Effector memory CD8-positive, alpha-beta T cell (primary cell): ENCODE results near the gene STK4.
"Not testable (repeated sequence)": the region's sequence is repeated elsewhere in the genome, so short reads cannot be mapped to it uniquely, and the experiment has no call there.

ENCODE experiments used
- ATAC-seq: fragments of 150-1000 bp; cut with Tn5 transposase; replicated peaks from 2 replicates; pipeline ENCODE4 v1.10.0; 2021; ENCODE audit warnings: mild to moderate bottlenecking, moderate library complexity
- DNase-seq, 3 experiments: peaks; one replicate each; pipeline ENCODE4 v3.0.0; 2021
- H3K27ac Mint-ChIP-seq, 2 donors: one replicate each; pipeline ENCODE4 v1.8.0; 2022; ENCODE audit warnings: mild to moderate bottlenecking in 2 of 2, mixed read lengths in 2 of 2, moderate library complexity in 2 of 2
- H3K27me3 Mint-ChIP-seq, 2 donors: one replicate each; pipeline ENCODE4 v1.8.0; 2022; ENCODE audit warnings: mixed read lengths in 2 of 2
- H3K36me3 Mint-ChIP-seq: one replicate; pipeline ENCODE4 v1.8.0; 2022; ENCODE audit warnings: mild to moderate bottlenecking, moderate library complexity, mixed read lengths; ENCODE audit not compliant: insufficient read depth
- H3K4me1 Mint-ChIP-seq, 2 donors: one replicate each; pipeline ENCODE4 v1.8.0; 2022; ENCODE audit warnings: low read depth in 2 of 2, mixed read lengths in 2 of 2
- H3K4me3 Mint-ChIP-seq, 2 donors: one replicate each; pipeline ENCODE4 v1.8.0; 2022; ENCODE audit warnings: mild to moderate bottlenecking in 2 of 2, mixed read lengths in 2 of 2, moderate library complexity in 2 of 2
- H3K9me3 Mint-ChIP-seq, 2 donors: one replicate each; pipeline ENCODE4 v1.8.0; 2022; ENCODE audit warnings: mixed read lengths in 2 of 2

STK4 gene

DNA sequence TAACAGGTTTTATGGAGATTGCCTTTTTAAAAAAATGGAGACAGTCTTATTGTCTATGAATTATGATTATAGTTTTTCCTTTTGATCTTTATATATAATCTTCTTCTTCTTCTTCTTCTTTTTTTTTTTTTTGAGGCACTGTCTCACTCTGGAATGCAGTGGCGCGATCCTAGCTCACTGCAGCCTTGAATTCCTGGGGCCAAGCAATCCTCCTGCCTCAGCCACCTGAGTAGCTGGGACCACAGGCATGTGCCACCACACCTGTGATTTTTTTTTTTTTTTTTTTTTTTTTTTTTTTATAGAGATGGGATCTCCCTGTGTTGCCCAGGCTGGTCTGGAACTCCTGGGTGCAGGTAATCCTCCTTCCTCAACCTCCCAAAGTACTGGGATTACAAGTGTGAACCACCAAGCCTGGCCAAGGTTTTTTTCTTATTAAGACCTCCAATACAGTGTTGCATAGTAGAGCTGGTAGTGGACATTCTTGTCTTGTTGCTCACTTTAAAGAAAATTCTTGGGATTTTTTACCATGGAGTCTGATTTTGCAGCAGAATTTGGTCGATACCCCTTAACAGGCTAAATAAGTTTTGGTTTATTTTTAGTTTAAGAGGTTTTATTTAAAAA, 46.5 kb downstream of the STK4 start:
- Mint-ChIP-seq H3K27ac (no peak overlapping the region), H3K27me3 (no peaks in the 10 kb centered on the region), H3K36me3 (peaks cover 78% of the 10 kb centered on the region), H3K9me3 (no peaks in the 10 kb centered on the region), H3K4me3 (no peak overlapping the region), H3K4me1 (peaks cover 45 to 62% of the 10 kb centered on the region in 2 donors)
- ATAC-seq (no peak), DNase-seq (no peak)

DNA sequence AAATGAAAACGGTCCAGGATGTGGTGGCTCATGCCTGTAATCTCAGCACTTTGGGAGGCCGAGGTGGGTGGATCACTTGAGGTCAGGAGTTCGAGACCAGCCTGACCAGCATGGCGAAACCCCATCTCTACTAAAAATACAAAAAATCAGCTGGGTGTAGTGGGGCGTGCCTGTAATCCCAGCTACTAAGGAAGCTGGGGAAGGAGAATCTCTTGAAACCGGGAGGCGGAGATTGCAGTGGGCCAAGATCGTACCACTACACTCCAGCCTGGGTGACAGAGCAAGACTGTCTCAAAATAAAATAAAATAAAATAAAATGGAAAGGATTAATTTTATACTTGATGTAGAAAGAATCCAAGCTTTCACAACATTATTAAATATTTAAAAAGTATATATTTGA, 47.8 kb downstream of the STK4 start:
- not testable (repeated sequence) for H3K27me3 Mint-ChIP-seq, ATAC-seq, H3K9me3 Mint-ChIP-seq, DNase-seq, H3K27ac Mint-ChIP-seq, H3K4me3 Mint-ChIP-seq
- H3K36me3 Mint-ChIP-seq: peaks cover 77% of the 10 kb centered on the region
- H3K4me1 Mint-ChIP-seq: peaks cover 43 to 63% of the 10 kb centered on the region in 2 donors

DNA sequence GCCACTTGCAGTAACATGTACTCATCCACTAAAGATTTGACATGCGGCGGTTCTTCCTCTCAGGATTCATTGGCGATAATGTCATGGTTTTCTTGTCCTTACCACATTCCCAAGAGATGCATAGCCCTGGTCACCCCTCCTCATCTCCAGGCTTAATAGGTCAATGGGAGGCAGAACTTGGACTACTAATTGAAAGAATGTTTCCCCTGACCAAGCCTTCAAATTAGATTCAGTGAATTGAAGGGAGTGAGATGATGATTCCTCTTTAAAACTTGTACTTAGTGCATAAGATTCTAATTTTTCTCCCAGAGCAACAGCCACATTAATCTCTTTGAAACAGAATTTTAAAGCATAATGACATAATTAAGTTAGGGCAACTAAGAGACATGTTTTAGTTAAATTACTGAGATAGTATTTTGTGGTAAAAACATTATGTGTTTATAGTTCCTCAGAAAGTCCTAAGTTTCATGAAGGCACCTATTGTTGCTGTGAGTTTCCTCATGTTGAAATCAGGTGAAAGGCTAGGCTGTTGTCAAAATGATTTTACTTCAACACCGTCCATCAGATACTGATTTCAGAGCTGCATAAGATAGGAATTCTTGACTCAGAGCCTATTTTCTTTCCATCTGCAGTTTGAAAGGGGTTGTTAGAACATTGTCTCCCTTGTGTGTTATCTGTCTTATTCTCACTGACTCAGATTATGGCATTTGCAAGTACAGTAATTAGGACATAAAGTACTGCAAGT, 48.5 kb downstream of the STK4 start:
- no peak for ATAC-seq

DNA sequence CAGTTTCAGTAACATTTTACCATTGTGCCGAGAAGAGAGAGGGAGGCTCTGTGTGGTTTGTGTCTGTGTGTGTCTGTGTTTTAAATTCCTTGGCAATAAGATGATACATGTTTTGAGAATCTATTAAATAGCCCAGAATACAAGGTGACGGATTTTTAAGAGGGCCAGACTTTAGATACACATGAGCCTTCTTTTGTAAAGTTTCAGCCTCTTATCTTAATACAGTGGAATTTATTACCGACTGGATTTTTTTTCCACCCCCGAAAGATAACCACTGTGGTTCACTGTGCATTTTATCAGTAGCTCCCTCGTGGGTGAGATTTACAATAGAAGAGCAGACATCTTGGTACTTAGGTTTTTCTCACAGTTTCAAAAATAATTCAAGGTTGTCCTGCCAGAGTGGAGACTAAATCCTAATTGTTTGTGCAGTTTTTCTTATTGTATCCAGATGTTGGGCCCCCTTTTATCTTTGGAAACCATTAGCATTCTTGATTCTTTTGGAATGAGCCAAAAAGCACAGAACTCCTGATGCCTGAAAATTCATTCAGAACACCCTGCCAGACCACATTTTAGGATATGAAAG, 49.9 kb downstream of the STK4 start:
- Mint-ChIP-seq H3K4me1 (peaks cover 29 to 62% of the 10 kb centered on the region in 2 donors), H3K36me3 (peaks cover 73% of the 10 kb centered on the region), H3K4me3 (no peak overlapping the region), H3K27me3 (no peaks in the 10 kb centered on the region), H3K9me3 (no peaks in the 10 kb centered on the region), H3K27ac (peak overlapping the region; percentile 14 to 82)
- no peak for ATAC-seq
- DNase-seq: no peak

More for the DNA sequence above, 48.5 kb downstream of the STK4 start:
- peak overlapping the region in 1 of 2 donors; percentile 38 for H3K4me3 Mint-ChIP-seq
- no peak for DNase-seq
- no peaks in the 10 kb centered on the region for H3K9me3 Mint-ChIP-seq
- peak overlapping the region in 1 of 2 donors; percentile 14 for H3K27ac Mint-ChIP-seq
- H3K4me1 Mint-ChIP-seq: peaks cover 37 to 63% of the 10 kb centered on the region in 2 donors
- H3K27me3 Mint-ChIP-seq: no peaks in the 10 kb centered on the region
- H3K36me3 Mint-ChIP-seq: peaks cover 73% of the 10 kb centered on the region

- Mint-ChIP-seq H3K4me3 (peak overlapping the region in 1 of 2 donors; percentile 24), H3K27me3 (no peaks in the 10 kb centered on the region), H3K9me3 (no peaks in the 10 kb centered on the region), H3K4me1 (peaks cover 28 to 56% of the 10 kb centered on the region in 2 donors), H3K27ac (peak overlapping the region in 1 of 2 donors; percentile 4), H3K36me3 (peaks cover 73% of the 10 kb centered on the region)
- no peak for DNase-seq
- ATAC-seq: no peak
Measured at GRCh38 chr20:45017281-45017680, 51.0 kb downstream of the STK4 start.

DNA sequence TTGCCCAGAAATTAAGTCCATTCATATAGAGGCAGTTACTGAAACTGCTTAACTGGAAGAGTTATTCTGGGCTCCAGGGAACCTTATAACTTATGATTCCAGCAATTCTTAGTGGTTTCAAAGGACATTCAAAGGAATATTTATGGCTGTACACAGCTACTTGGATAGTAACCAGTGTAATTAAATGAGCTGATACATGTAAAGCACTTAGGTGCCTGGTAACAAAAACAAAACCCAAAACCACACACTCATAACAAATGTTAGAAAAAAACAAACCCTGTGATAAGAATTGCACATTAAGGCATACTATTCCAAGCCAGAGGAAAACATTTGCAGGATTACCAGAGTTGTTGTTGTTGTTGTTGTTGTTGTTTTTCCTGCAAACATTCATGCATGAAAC, 51.5 kb downstream of the STK4 start:
- DNase-seq: no peak
- H3K36me3 Mint-ChIP-seq: peaks cover 74% of the 10 kb centered on the region
- ATAC-seq: no peak

GRCh38 chr20:45019027-45019761, 52.9 kb downstream of the STK4 start:
- H3K27me3 Mint-ChIP-seq: no peaks in the 10 kb centered on the region
- no peak for ATAC-seq
- H3K4me1 Mint-ChIP-seq: peaks cover 28 to 57% of the 10 kb centered on the region in 2 donors
- peaks cover 76% of the 10 kb centered on the region for H3K36me3 Mint-ChIP-seq
- H3K4me3 Mint-ChIP-seq: no peak overlapping the region
- DNase-seq: no peak
- H3K27ac Mint-ChIP-seq: peak overlapping the region in 1 of 2 donors; percentile 14
- no peaks in the 10 kb centered on the region for H3K9me3 Mint-ChIP-seq

More for the DNA sequence above, 51.5 kb downstream of the STK4 start:
- H3K4me3 Mint-ChIP-seq: peak overlapping the region; percentile 2 to 9
- H3K9me3 Mint-ChIP-seq: no peaks in the 10 kb centered on the region
- H3K27ac Mint-ChIP-seq: peak overlapping the region; percentile 4 to 49
- peaks cover 28 to 56% of the 10 kb centered on the region in 2 donors for H3K4me1 Mint-ChIP-seq
- H3K27me3 Mint-ChIP-seq: no peaks in the 10 kb centered on the region

DNA sequence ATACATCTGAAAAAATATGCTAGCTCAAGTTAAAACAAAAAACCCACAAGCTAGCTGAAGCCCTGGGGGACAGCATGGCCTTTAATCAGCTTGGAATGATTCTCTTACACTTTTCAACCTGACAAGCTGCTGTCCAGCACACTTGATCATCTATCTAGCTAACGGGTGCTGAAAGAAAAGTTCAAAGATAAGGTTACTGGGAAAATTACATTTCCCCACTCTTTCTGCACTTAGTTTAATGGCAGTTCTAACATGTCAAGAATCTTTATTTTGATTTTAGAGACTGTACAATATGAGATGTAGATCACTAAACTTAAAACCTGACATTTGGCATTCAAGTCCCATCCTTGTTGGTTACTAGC, 53.4 kb downstream of the STK4 start:
- Mint-ChIP-seq H3K9me3 (no peaks in the 10 kb centered on the region), H3K36me3 (peaks cover 80% of the 10 kb centered on the region), H3K27me3 (no peaks in the 10 kb centered on the region), H3K4me1 (peaks cover 25 to 57% of the 10 kb centered on the region in 2 donors), H3K27ac (peak overlapping the region; percentile 5 to 10), H3K4me3 (no peak overlapping the region)
- DNase-seq: no peak
- no peak for ATAC-seq

DNA sequence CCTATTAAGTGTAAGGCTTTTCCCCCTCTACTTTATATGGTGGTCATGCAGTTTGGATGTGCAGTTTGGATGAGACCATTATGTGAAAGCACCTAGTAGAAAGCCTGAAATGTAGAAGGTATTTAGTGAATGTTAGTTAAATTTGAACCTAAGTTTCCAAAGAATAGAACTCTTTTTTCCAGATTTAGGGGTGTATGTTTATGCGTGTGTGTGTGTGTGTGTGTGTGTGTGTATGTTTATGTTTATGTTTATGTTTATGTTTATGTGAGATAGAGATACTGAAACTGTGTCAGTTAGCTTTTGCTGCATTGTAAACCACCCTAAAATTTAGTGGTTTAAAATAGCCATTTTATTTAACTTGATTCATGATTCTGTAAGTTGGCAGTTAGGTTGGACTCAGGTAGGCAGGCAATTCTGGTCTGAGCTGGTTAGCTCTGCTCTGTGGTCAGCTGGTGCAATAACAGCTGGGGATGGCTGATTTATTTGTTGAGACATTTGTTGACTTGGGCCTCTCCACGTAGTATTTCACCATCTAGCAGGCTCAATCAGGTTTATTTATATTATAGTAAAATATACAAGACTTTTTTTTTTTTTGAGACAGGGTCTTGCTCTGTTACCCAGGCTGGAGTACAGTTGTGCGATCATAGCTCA, 54.0 kb downstream of the STK4 start:
- Mint-ChIP-seq H3K4me1 (peaks cover 23 to 53% of the 10 kb centered on the region in 2 donors), H3K27ac (peak overlapping the region; percentile 5 to 10), H3K9me3 (no peaks in the 10 kb centered on the region), H3K27me3 (no peaks in the 10 kb centered on the region), H3K36me3 (peaks cover 81% of the 10 kb centered on the region), H3K4me3 (no peak overlapping the region)
- ATAC-seq (no peak), DNase-seq (no peak)

DNA sequence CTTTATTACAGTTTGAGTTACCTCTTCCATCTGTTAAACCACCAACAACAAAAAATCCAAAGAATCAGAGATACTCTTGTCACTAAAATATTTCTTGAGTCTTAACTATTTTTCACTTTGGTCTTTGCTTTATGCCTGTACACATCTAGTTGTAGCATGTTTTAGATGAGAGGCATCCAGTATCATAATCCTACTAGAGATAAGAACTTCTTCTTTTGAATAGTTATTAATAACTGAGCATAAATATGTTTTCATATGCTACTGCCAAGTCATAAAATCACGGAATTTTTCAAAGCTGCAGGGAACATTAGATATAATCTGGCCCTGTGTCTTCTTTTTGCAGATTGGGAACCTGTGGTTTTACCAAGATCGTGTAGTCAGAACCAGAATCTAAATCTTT, 55.3 kb downstream of the STK4 start:
- Mint-ChIP-seq H3K4me3 (no peak overlapping the region), H3K4me1 (peaks cover 21 to 53% of the 10 kb centered on the region in 2 donors), H3K9me3 (no peaks in the 10 kb centered on the region), H3K27ac (peak overlapping the region in 1 of 2 donors; percentile 72), H3K36me3 (peaks cover 86% of the 10 kb centered on the region), H3K27me3 (no peaks in the 10 kb centered on the region)
- no peak for ATAC-seq
- no peak for DNase-seq

GRCh38 chr20:45023140-45023539, 56.8 kb downstream of the STK4 start:
- ATAC-seq, H3K9me3 Mint-ChIP-seq, H3K27me3 Mint-ChIP-seq, DNase-seq, H3K4me3 Mint-ChIP-seq: not testable (repeated sequence)
- Mint-ChIP-seq H3K27ac (peak overlapping the region in 1 of 2 donors; percentile 83), H3K4me1 (peaks cover 17 to 53% of the 10 kb centered on the region in 2 donors), H3K36me3 (peaks cover 84% of the 10 kb centered on the region)

GRCh38 chr20:45028424-45029136, 62.3 kb downstream of the STK4 start:
- Mint-ChIP-seq H3K27me3 (no peaks in the 10 kb centered on the region), H3K4me3 (peak overlapping the region; percentile 54 to 68), H3K27ac (peak overlapping the region; percentile 4 to 85), H3K4me1 (peaks cover 36 to 68% of the 10 kb centered on the region in 2 donors), H3K9me3 (no peaks in the 10 kb centered on the region), H3K36me3 (peaks cover 86% of the 10 kb centered on the region)
- DNase-seq: no peak
- ATAC-seq: no peak
